HepG2 (cell line): ENCODE results near the gene CD2. TPM values are rescaled to one million over a fixed set of nuclear protein-coding genes. Genes with fewer than 3 reads are reported as not detected.

Experiments
- CTCF ChIP-seq: sonication (generic); formaldehyde crosslinking; IDR thresholded peaks from 2 replicates; pipeline ENCODE4 v1.5.0; 2020; ENCODE audit warnings: mild to moderate bottlenecking, missing genetic modification reagents, moderate library complexity
- NONO ChIP-seq, 2 experiments: fragments of 450-650 bp in 1 of 2; sonication (generic) in 1 of 2; formaldehyde crosslinking in 1 of 2; IDR thresholded peaks in 1 of 2; conservative IDR thresholded peaks in 1 of 2; 2 replicates each; pipeline versions ENCODE4 v1.6.1 to v1.8.0; 2017 to 2022; ENCODE audit warnings: mild to moderate bottlenecking in 1 of 2, missing genetic modification reagents in 1 of 2, moderate library complexity in 1 of 2
- PATZ1 ChIP-seq: sonication (generic); formaldehyde crosslinking; IDR thresholded peaks from 2 replicates; pipeline ENCODE4 v1.4.0; 2020; ENCODE audit warnings: missing genetic modification reagents
- YY1 ChIP-seq: IDR thresholded peaks from 2 replicates; pipeline ENCODE4 v1.6.1; 2011; ENCODE audit warnings: low read length, low read depth, moderate library complexity, mild to moderate bottlenecking; ENCODE audit not compliant: insufficient read depth, insufficient replicate concordance
- ZFP36L2 ChIP-seq: sonication (generic); formaldehyde crosslinking; IDR thresholded peaks from 2 replicates; pipeline ENCODE4 v1.4.0; 2020; ENCODE audit warnings: missing genetic modification reagents
- ZNF282 ChIP-seq: fragments of 450-650 bp; IDR thresholded peaks from 2 replicates; pipeline ENCODE4 v1.6.1; 2018; ENCODE audit not compliant: partially characterized antibody
- ZNF574 ChIP-seq: sonication (generic); formaldehyde crosslinking; IDR thresholded peaks from 2 replicates; pipeline ENCODE4 v1.4.0; 2020; ENCODE audit warnings: missing genetic modification reagents
- polyA plus RNA-seq, 8 experiments: library from polyadenylated mRNA; depleted of rRNA in 3 of 8; stranded (reverse) in 7 of 8; unstranded in 1 of 8; fragments of >200 nt; fragmentation: Illumina TruSeq in 4 of 8; extraction: Trizol in 4 of 8; gene quantifications; 2 replicates each; pipeline versions ENCODE4 v1.2.1 to v1.2.3, GENCODE V29; 2011 to 2016; ENCODE audit warnings: low read depth in 4 of 8, missing spikeins in 1 of 8, mixed read lengths in 1 of 8; ENCODE audit not compliant: insufficient read depth in 1 of 8
- total RNA-seq, 5 experiments: library from RNA; depleted of rRNA; stranded (reverse); fragments of >200 nt; fragmentation: Illumina TruSeq; extraction: Trizol; gene quantifications; 2 replicates each; pipeline ENCODE4 v1.2.3, GENCODE V29; 2016; ENCODE audit warnings: low read depth in 1 of 5

CD2 gene
- total and polyA plus RNA-seq, 2 of the 13 experiments (the other 11 are each of a cell fraction or from before 2014, with no cell fraction given): not detected

- TF ChIP-seq ZNF574 (CRISPR knock-in tag) (peak; percentile 64), YY1 (peak; percentile 11), PATZ1 (CRISPR knock-in tag) (0 out of 2 replicates have a peak, but pooled peaks have one; percentile 24), CTCF (peak; percentile 77), NONO (IDR thresholded peaks at IDR 0.05) (no peak), NONO (CRISPR knock-in tag; conservative IDR thresholded peaks at IDR 0.05) (0 out of 2 replicates have a peak, but pooled peaks have one; percentile 30), ZFP36L2 (CRISPR knock-in tag) (no peak), ZNF282 (no peak)
- TF ChIP-seq, all 625 proteins: peak for 13
Observed at GRCh38 chr1:116817582-116818064, 63.4 kb downstream of the CD2 start (continued).

Other genes starting within 250 kb of the CD2 start
- 5.3 and 9.4 TPM in 2 replicates for gene CD58, start 183.4 kb upstream of the CD2 start, total RNA-seq (2016; rRNA removed; fragmentation: Illumina TruSeq; extraction: Trizol)
- 10.3 and 13.5 TPM in 2 replicates for gene CD58, start 183.4 kb upstream of the CD2 start, polyA plus RNA-seq (2011; rRNA removed)
- gene IGSF3, start 86.7 kb upstream of the CD2 start, total RNA-seq (2016; rRNA removed; fragmentation: Illumina TruSeq; extraction: Trizol): 0.03 and 0.11 TPM in 2 replicates
- gene IGSF3, start 86.7 kb upstream of the CD2 start, polyA plus RNA-seq (2011; rRNA removed): 0.16 and 0.18 TPM in 2 replicates
- gene PTGFRN, start 155.5 kb downstream of the CD2 start, total RNA-seq (2016; rRNA removed; fragmentation: Illumina TruSeq; extraction: Trizol): 5.2 and 11.3 TPM in 2 replicates
- 3.3 and 3.5 TPM in 2 replicates for gene PTGFRN, start 155.5 kb downstream of the CD2 start, polyA plus RNA-seq (2011; rRNA removed)
- gene CD101, start 247.3 kb downstream of the CD2 start, total RNA-seq (2016; rRNA removed; fragmentation: Illumina TruSeq; extraction: Trizol): 0.09 TPM in 1 of 2 replicates, not detected in the other
- gene CD101, start 247.3 kb downstream of the CD2 start, polyA plus RNA-seq (2011; rRNA removed): 0.05 TPM in 1 of 2 replicates, not detected in the other